Lung (tissue), 12 donors: Measurements from ENCODE around the gene TBX3. TPM values are rescaled to one million over a fixed set of nuclear protein-coding genes. Genes with fewer than 3 reads are reported as not detected.
A peak's percentile ranks its signal among the peaks of the same experiment; 100 is the strongest.

ENCODE experiments used
- ATAC-seq: fragments of 200-7000 bp; cut with Tn5 transposase; one replicate; pipeline ENCODE4 v1.9.1; 2020; ENCODE audit warnings: moderate number of reproducible peaks; ENCODE audit not compliant: insufficient read depth, low FRiP score
- DNase-seq, 3 donors: peaks; one replicate each; pipeline ENCODE4 v3.0.0-alpha.2; 2013 to 2017
- H3K27ac ChIP-seq, 2 donors: one replicate each; pipeline ENCODE4 v1.5.1; 2013; ENCODE audit warnings: mild to moderate bottlenecking in 2 of 2, moderate library complexity in 2 of 2, control low read depth in 1 of 2, inconsistent platforms in 1 of 2, low read depth in 1 of 2, low read length in 1 of 2
- H3K27me3 ChIP-seq, 3 donors: one replicate each; pipeline ENCODE4 v1.5.1; 2013; ENCODE audit warnings: low read length in 2 of 3; ENCODE audit not compliant: control insufficient read depth in 3 of 3, insufficient read depth in 3 of 3
- H3K36me3 ChIP-seq, 4 donors: one replicate each; pipeline ENCODE4 v1.5.1; 2013; ENCODE audit warnings: low read length in 4 of 4, mild to moderate bottlenecking in 1 of 4, moderate library complexity in 1 of 4; ENCODE audit not compliant: control insufficient read depth in 4 of 4, insufficient read depth in 4 of 4
- H3K4me1 ChIP-seq, 5 donors: one replicate each; pipeline ENCODE4 v1.5.1; 2013; ENCODE audit warnings: low read length in 5 of 5, mild to moderate bottlenecking in 2 of 5, moderate library complexity in 1 of 5; ENCODE audit not compliant: control insufficient read depth in 5 of 5, insufficient read depth in 5 of 5
- H3K4me3 ChIP-seq: one replicate; pipeline ENCODE4 v1.5.1; 2013; ENCODE audit warnings: mild to moderate bottlenecking, control low read depth, moderate library complexity
- H3K9ac ChIP-seq, 2 donors: one replicate each; pipeline ENCODE4 v1.5.1; 2013; ENCODE audit warnings: low read length in 2 of 2, control low read depth in 1 of 2; ENCODE audit not compliant: insufficient read depth in 1 of 2
- H3K9me3 ChIP-seq, 4 donors: one replicate each; pipeline ENCODE4 v1.5.1; 2013; ENCODE audit warnings: low read length in 3 of 4, mild to moderate bottlenecking in 1 of 4, moderate library complexity in 1 of 4; ENCODE audit not compliant: control insufficient read depth in 4 of 4, insufficient read depth in 3 of 4
- CTCF ChIP-seq: IDR thresholded peaks from 2 replicates; pipeline ENCODE4 v1.5.1; 2012; ENCODE audit warnings: mild to moderate bottlenecking; ENCODE audit errors: control extremely low read depth, extremely low read depth
- WGBS, 2 donors: extraction: QIAGEN DNeasy Blood & Tissue Kit; methylation state at CpG; one replicate each; pipeline ENCODE4 v1.1.7; 2013; 5-methylcytosine and 5-hydroxymethylcytosine counted together
- polyA plus RNA-seq, 2 donors: library from polyadenylated mRNA; stranded (reverse); fragments of 200-250 nt; gene quantifications; one replicate each; pipeline ENCODE4 v1.2.1, GENCODE V29; 2013
- total RNA-seq, 2 donors: library from RNA; depleted of rRNA in 1 of 2; stranded (reverse); fragments of >200 nt in 1 of 2; gene quantifications; one replicate each; pipeline ENCODE4 v1.2.1, GENCODE V29; 2014 to 2021
- donor health status: control.
- donor health status: control.
- donor health status: Bipolar disorder and iron deficiency.
- donor health status: healthy.
- donor health status: DM: yes; HTN: yes; CAD: no.

Gene TBX3
- total and polyA plus RNA-seq, 4 donors = 19.3 to 126 (median 39.6) TPM

GRCh38 chr12:114676142-114676741 is 7.7 kb downstream of the TBX3 start:
- H3K36me3 ChIP-seq = peaks cover 4 to 53% (median 27%) of the 10 kb centered on the region in 4 donors
- DNase-seq (peak in 1 of 3 donors; percentile 55), ATAC-seq (no peak)
- H3K27me3 ChIP-seq = peaks cover 0 to 51% (median 6%) of the 10 kb centered on the region in 3 donors
- H3K4me3 ChIP-seq = peak overlapping the region; percentile 25
- WGBS, 2 donors = 42 to 53% methylated on average over 6 of the region's 6 CpGs
- TF ChIP-seq CTCF = no peak
- peak overlapping the region in 1 of 2 donors; percentile 88 for H3K27ac ChIP-seq
- peaks cover 0 to 7% (median 0%) of the 10 kb centered on the region in 4 donors for H3K9me3 ChIP-seq
- peaks cover 3 to 84% (median 12%) of the 10 kb centered on the region in 5 donors for H3K4me1 ChIP-seq
- H3K9ac ChIP-seq = peak overlapping the region in 1 of 2 donors; percentile 75

- H3K9me3 ChIP-seq = peaks cover 0 to 7% (median 0%) of the 10 kb centered on the region in 4 donors
- 42% methylated on average over 66 to 70 of the region's 70 CpGs for whole genome bisulfite sequencing, 2 donors
- peaks cover 4 to 37% (median 22%) of the 10 kb centered on the region in 4 donors for H3K36me3 ChIP-seq
- peaks cover 0 to 53% (median 7%) of the 10 kb centered on the region in 3 donors for H3K27me3 ChIP-seq
- H3K4me1 ChIP-seq = peaks cover 3 to 97% (median 17%) of the 10 kb centered on the region in 5 donors
- H3K4me3 ChIP-seq = peak overlapping the region; percentile 40
- ATAC-seq (no peak), DNase-seq (peak; percentile 36 to 55 (median 47))
- peak overlapping the region in 1 of 2 donors; percentile 90 for H3K27ac ChIP-seq
- no peak for TF ChIP-seq CTCF
- peak overlapping the region in 1 of 2 donors; percentile 67 for H3K9ac ChIP-seq
Measured at GRCh38 chr12:114674251-114675047, 9.5 kb downstream of the TBX3 start.

- H3K36me3 ChIP-seq = peaks cover 4 to 32% (median 21%) of the 10 kb centered on the region in 4 donors
- DNase-seq = peak in 1 of 3 donors; percentile 22
- peaks cover 0 to 7% (median 0%) of the 10 kb centered on the region in 4 donors for H3K9me3 ChIP-seq
- peak overlapping the region; percentile 40 for H3K4me3 ChIP-seq
- 65 to 75% methylated on average over 12 of the region's 12 CpGs for WGBS, 2 donors
- H3K4me1 ChIP-seq = peaks cover 3 to 95% (median 19%) of the 10 kb centered on the region in 5 donors
- peaks cover 0 to 52% (median 7%) of the 10 kb centered on the region in 3 donors for H3K27me3 ChIP-seq
- peak overlapping the region in 1 of 2 donors; percentile 67 for H3K9ac ChIP-seq
- no peak for TF ChIP-seq CTCF
- ATAC-seq = no peak
- peak overlapping the region in 1 of 2 donors; percentile 90 for H3K27ac ChIP-seq
Measured at GRCh38 chr12:114673901-114674250, 10.1 kb downstream of the TBX3 start.
